22Rv1 (cell line): ENCODE results near the gene FBXO48.

Experiments used
- CTCF ChIP-seq: fragments of 450-650 bp; IDR thresholded peaks from 2 replicates; pipeline ENCODE4 v1.5.1; 2017; ENCODE audit warnings: mild to moderate bottlenecking
- ZFX ChIP-seq: fragments of 450-650 bp; IDR thresholded peaks from 2 replicates; pipeline ENCODE4 v1.6.1; 2017; ENCODE audit warnings: antibody characterized with exemption, borderline replicate concordance

GRCh38 chr2:68448671-68449653 lies 18.1 kb downstream of the FBXO48 start:
- TF ChIP-seq CTCF (no peak), ZFX (no peak)
